ENCODE data around the gene CERS6. TPM values are rescaled to one million over a fixed set of nuclear protein-coding genes. Genes with fewer than 3 reads are reported as not detected.

Gene CERS6
- total and polyA plus RNA-seq, 2 experiments from 2014 or later: 40.9 to 99.1 TPM

GRCh38 chr2:168427451-168427850 lies 28.6 kb upstream of the CERS6 start:
- H3K79me2 ChIP-seq: no peaks in the 10 kb centered on the region
- no peaks in the 10 kb centered on the region for H3K4me1 ChIP-seq (ENCODE audit: insufficient read depth)
- H3K27me3 ChIP-seq: no peaks in the 10 kb centered on the region
- no peak for TF ChIP-seq EZH2 (IDR thresholded peaks at IDR 0.05; ENCODE audit: borderline replicate concordance)
- TF ChIP-seq, protein P1, sequence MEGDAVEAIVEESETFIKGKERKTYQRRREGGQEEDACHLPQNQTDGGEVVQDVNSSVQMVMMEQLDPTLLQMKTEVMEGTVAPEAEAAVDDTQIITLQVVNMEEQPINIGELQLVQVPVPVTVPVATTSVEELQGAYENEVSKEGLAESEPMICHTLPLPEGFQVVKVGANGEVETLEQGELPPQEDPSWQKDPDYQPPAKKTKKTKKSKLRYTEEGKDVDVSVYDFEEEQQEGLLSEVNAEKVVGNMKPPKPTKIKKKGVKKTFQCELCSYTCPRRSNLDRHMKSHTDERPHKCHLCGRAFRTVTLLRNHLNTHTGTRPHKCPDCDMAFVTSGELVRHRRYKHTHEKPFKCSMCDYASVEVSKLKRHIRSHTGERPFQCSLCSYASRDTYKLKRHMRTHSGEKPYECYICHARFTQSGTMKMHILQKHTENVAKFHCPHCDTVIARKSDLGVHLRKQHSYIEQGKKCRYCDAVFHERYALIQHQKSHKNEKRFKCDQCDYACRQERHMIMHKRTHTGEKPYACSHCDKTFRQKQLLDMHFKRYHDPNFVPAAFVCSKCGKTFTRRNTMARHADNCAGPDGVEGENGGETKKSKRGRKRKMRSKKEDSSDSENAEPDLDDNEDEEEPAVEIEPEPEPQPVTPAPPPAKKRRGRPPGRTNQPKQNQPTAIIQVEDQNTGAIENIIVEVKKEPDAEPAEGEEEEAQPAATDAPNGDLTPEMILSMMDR (IDR thresholded peaks at IDR 0.05; ENCODE audit: poor library complexity): no peak
- TF ChIP-seq EZH2phosphoT487 (IDR thresholded peaks at IDR 0.05; ENCODE audit: low read depth, severe bottlenecking, unreplicated experiment): no peak
- 31% methylated on average over 3 of the region's 3 CpGs for WGBS (ENCODE audit: low lambda C conversion rate, missing lambda C conversion rate)
- no peaks in the 10 kb centered on the region for H3K36me3 ChIP-seq (replicated peaks; ENCODE audit: insufficient read depth, low read depth)
- no peaks in the 10 kb centered on the region for H3K9me2 ChIP-seq (replicated peaks; ENCODE audit: insufficient read depth)
- no peak overlapping the region for H3K27ac ChIP-seq
- H3K4me3 ChIP-seq: no peak overlapping the region
- no peaks in the 10 kb centered on the region for H3K9me3 ChIP-seq (ENCODE audit: low read depth)
- peak; percentile 23 for DNase-seq (ENCODE audit: low spot score)
- no peaks in the 10 kb centered on the region for H4K20me1 ChIP-seq (ENCODE audit: insufficient read depth, poor library complexity, severe bottlenecking)
- H3K4me2 ChIP-seq: no peak overlapping the region
- H2AFZ ChIP-seq: no peak overlapping the region

GRCh38 chr2:168428431-168428830 lies 27.6 kb upstream of the CERS6 start:
- 97% methylated on average over 3 of the region's 3 CpGs for WGBS (ENCODE audit: low lambda C conversion rate, missing lambda C conversion rate)
- Histone ChIP-seq H3K27me3 (no peaks in the 10 kb centered on the region), H4K20me1 (ENCODE audit: insufficient read depth, poor library complexity, severe bottlenecking) (no peaks in the 10 kb centered on the region), H3K27ac (no peak overlapping the region), H3K36me3 (replicated peaks; ENCODE audit: insufficient read depth, low read depth) (no peaks in the 10 kb centered on the region), H3K79me2 (no peaks in the 10 kb centered on the region), H3K9me3 (ENCODE audit: low read depth) (no peaks in the 10 kb centered on the region), H3K9me2 (replicated peaks; ENCODE audit: insufficient read depth) (no peaks in the 10 kb centered on the region), H3K4me2 (no peak overlapping the region), H3K4me3 (no peak overlapping the region), H2AFZ (no peak overlapping the region), H3K4me1 (ENCODE audit: insufficient read depth) (no peaks in the 10 kb centered on the region)
- TF ChIP-seq EZH2phosphoT487 (IDR thresholded peaks at IDR 0.05; ENCODE audit: low read depth, severe bottlenecking, unreplicated experiment) (no peak), EZH2 (IDR thresholded peaks at IDR 0.05; ENCODE audit: borderline replicate concordance) (no peak)
- TF ChIP-seq, protein P1 (IDR thresholded peaks at IDR 0.05; ENCODE audit: poor library complexity): no peak
- no peak for DNase-seq (ENCODE audit: low spot score)

GRCh38 chr2:168429988-168430387 lies 26.1 kb upstream of the CERS6 start:
- H3K27me3 ChIP-seq: no peaks in the 10 kb centered on the region
- peaks cover 9% of the 10 kb centered on the region for H3K4me1 ChIP-seq (ENCODE audit: insufficient read depth)
- no peaks in the 10 kb centered on the region for H3K36me3 ChIP-seq (replicated peaks; ENCODE audit: insufficient read depth, low read depth)
- DNase-seq (ENCODE audit: low spot score): no peak
- H3K9me3 ChIP-seq (ENCODE audit: low read depth): no peaks in the 10 kb centered on the region
- TF ChIP-seq EZH2phosphoT487 (IDR thresholded peaks at IDR 0.05; ENCODE audit: low read depth, severe bottlenecking, unreplicated experiment) (no peak), EZH2 (IDR thresholded peaks at IDR 0.05; ENCODE audit: borderline replicate concordance) (no peak)
- TF ChIP-seq, protein P1 (IDR thresholded peaks at IDR 0.05; ENCODE audit: poor library complexity): no peak
- WGBS (ENCODE audit: low lambda C conversion rate, missing lambda C conversion rate): 89% methylated on average over 6 of the region's 6 CpGs
- H3K79me2 ChIP-seq: no peaks in the 10 kb centered on the region
- no peaks in the 10 kb centered on the region for H3K9me2 ChIP-seq (replicated peaks; ENCODE audit: insufficient read depth)
- H3K4me2 ChIP-seq: no peak overlapping the region
- H3K4me3 ChIP-seq: no peak overlapping the region
- no peak overlapping the region for H3K27ac ChIP-seq
- no peaks in the 10 kb centered on the region for H4K20me1 ChIP-seq (ENCODE audit: insufficient read depth, poor library complexity, severe bottlenecking)
- no peak overlapping the region for H2AFZ ChIP-seq

GRCh38 chr2:168430431-168430830 lies 25.6 kb upstream of the CERS6 start:
- no peak for TF ChIP-seq EZH2 (IDR thresholded peaks at IDR 0.05; ENCODE audit: borderline replicate concordance)
- no peak for TF ChIP-seq EZH2phosphoT487 (IDR thresholded peaks at IDR 0.05; ENCODE audit: low read depth, severe bottlenecking, unreplicated experiment)
- TF ChIP-seq, protein P1 (IDR thresholded peaks at IDR 0.05; ENCODE audit: poor library complexity): no peak

More at GRCh38 chr2:168430431-168430830, 25.6 kb upstream of the CERS6 start:
- Histone ChIP-seq H3K9me3 (ENCODE audit: low read depth) (no peaks in the 10 kb centered on the region), H4K20me1 (ENCODE audit: insufficient read depth, poor library complexity, severe bottlenecking) (no peaks in the 10 kb centered on the region), H3K79me2 (no peaks in the 10 kb centered on the region), H3K27ac (no peak overlapping the region), H3K36me3 (replicated peaks; ENCODE audit: insufficient read depth, low read depth) (no peaks in the 10 kb centered on the region), H3K9me2 (replicated peaks; ENCODE audit: insufficient read depth) (no peaks in the 10 kb centered on the region), H3K27me3 (no peaks in the 10 kb centered on the region), H3K4me3 (no peak overlapping the region), H3K4me1 (ENCODE audit: insufficient read depth) (peaks cover 9% of the 10 kb centered on the region), H2AFZ (no peak overlapping the region), H3K4me2 (no peak overlapping the region)
- 63% methylated on average over 3 of the region's 3 CpGs for WGBS (ENCODE audit: low lambda C conversion rate, missing lambda C conversion rate)
- no peak for DNase-seq (ENCODE audit: low spot score)
